Measurements from ENCODE around the gene NAA15. TPM values are rescaled to one million over a fixed set of nuclear protein-coding genes. Genes with fewer than 3 reads are reported as not detected.

Gene NAA15
- total and polyA plus RNA-seq, 2 of the 8 experiments (the other 6 are each of a cell fraction or from before 2014, with no cell fraction given), result 9.7 to 124 TPM

- H3K4me1 ChIP-seq (replicated peaks in 1 of 4; ENCODE audit: control insufficient read depth in 3 of 4, insufficient read depth in 4 of 4, low read length in 3 of 4), result peaks cover 0 to 6% (median 2%) of the 10 kb centered on the region in 4 experiments; a peak in 4 of 7 replicates
- H2BK20ac ChIP-seq (ENCODE audit: low read length), result no peak overlapping the region
- no peak overlapping the region for H2AK5ac ChIP-seq (ENCODE audit: low read depth, low read length)
- WGBS, 2 experiments (ENCODE audit: extremely low coverage in 1 of 2, insufficient coverage in 1 of 2, insufficient read length in 1 of 2, insufficient replicate concordance in 2 of 2, low coverage in 1 of 2, low lambda C conversion rate in 2 of 2, missing lambda C conversion rate in 1 of 2), result 82% methylated on average over 3 of the region's 3 CpGs; no CpG with 5 or more reads in 1 of the 2 experiments
- H4K8ac ChIP-seq (ENCODE audit: extremely low read depth, insufficient read depth, low read length), result no peak overlapping the region
- ChIA-PET POLR2A (ENCODE audit: partially characterized antibody) (interaction anchor here (0.8 to 1.4 kb wide), 4 partner anchors 15 to 248 kb away, joined by 3 to 5 read pairs (median 3); no protein-coding TSS in a partner anchor), CTCF (ENCODE audit: partially characterized antibody) (interaction anchor here (0.7 to 2.7 kb wide), 5 partner anchors 9 to 34 kb away, joined by 3 to 11 read pairs (median 4); no protein-coding TSS in a partner anchor)
- H4K5ac ChIP-seq (ENCODE audit: insufficient read length, low read depth, low read length), result no peak overlapping the region
- H3K23me2 ChIP-seq (ENCODE audit: low read depth, low read length), result no peaks in the 10 kb centered on the region
- H2BK5ac ChIP-seq (ENCODE audit: low read depth, low read length), result no peak overlapping the region
- H3K14ac ChIP-seq (ENCODE audit: insufficient read length), result no peak overlapping the region
- H2AFZ ChIP-seq (ENCODE audit: low read length), result no peak overlapping the region
- H3K4ac ChIP-seq (replicated peaks; ENCODE audit: insufficient read length, low read depth, low read length), result no peak overlapping the region
- H2BK15ac ChIP-seq (ENCODE audit: low read length), result no peak overlapping the region
- no peaks in the 10 kb centered on the region for H3K9me3 ChIP-seq (ENCODE audit: insufficient read depth in 2 of 2, low read depth in 1 of 2, low read length in 1 of 2)
- H3K36me3 ChIP-seq (ENCODE audit: control insufficient read depth in 2 of 4, insufficient read depth in 4 of 4, low read length in 3 of 4), result peaks cover 0 to 9% (median 2%) of the 10 kb centered on the region in 4 experiments; a peak in 2 of 8 replicates
- no peak overlapping the region for H2BK12ac ChIP-seq (ENCODE audit: low read depth, low read length)
- DNase-seq (ENCODE audit: low read depth in 1 of 2, low spot score in 2 of 2) (no peak), FAIRE-seq (no peak)
- H3K18ac ChIP-seq (ENCODE audit: extremely low read depth, low read length), result no peak overlapping the region
- no peak overlapping the region for H4K91ac ChIP-seq (replicated peaks; ENCODE audit: insufficient read length, low read length)
- H3K4me3 ChIP-seq (ENCODE audit: extremely low read depth in 1 of 4, insufficient read depth in 2 of 4, low read depth in 3 of 4, low read length in 4 of 4), result no peak overlapping the region
- TF ChIP-seq POLR2AphosphoS5 (IDR thresholded peaks at IDR 0.05; ENCODE audit: low read depth, low read length), result no peak
- TF ChIP-seq TAF1 (IDR thresholded peaks at IDR 0.05; ENCODE audit: low read depth, low read length), result no peak
- no peak for TF ChIP-seq CHD1 (IDR thresholded peaks at IDR 0.05; ENCODE audit: low read depth, low read length)
- TF ChIP-seq GTF2F1 (IDR thresholded peaks at IDR 0.05; ENCODE audit: borderline replicate concordance, low read depth, low read length), result no peak
- no peak for TF ChIP-seq RAD21 (IDR thresholded peaks at IDR 0.05 in 1 of 2, conservative IDR thresholded peaks at IDR 0.05 in 1 of 2; ENCODE audit: low read depth in 2 of 2, low read length in 2 of 2)
- no peak for TF ChIP-seq EGR1 (IDR thresholded peaks at IDR 0.05; ENCODE audit: borderline replicate concordance, low read depth, low read length)
- no peak for TF ChIP-seq MAX (IDR thresholded peaks at IDR 0.05)
- no peak for TF ChIP-seq MAFK (IDR thresholded peaks at IDR 0.05; ENCODE audit: low read depth, low read length)
- TF ChIP-seq TAF7 (optimal IDR thresholded peaks at IDR 0.05; ENCODE audit: borderline replicate concordance, low read depth, low read length), result no peak
- H2BK120ac ChIP-seq (replicated peaks; ENCODE audit: low read depth, low read length), result no peak overlapping the region
- peaks cover 11 to 13% of the 10 kb centered on the region in 2 experiments for H4K20me1 ChIP-seq (replicated peaks in 1 of 2; ENCODE audit: control insufficient read depth in 1 of 2, insufficient read depth in 2 of 2, low read length in 2 of 2)
- no peak overlapping the region for H3K27ac ChIP-seq (ENCODE audit: low read depth, low read length)
- no peak overlapping the region for H3K23ac ChIP-seq (ENCODE audit: insufficient read length)
- no peak overlapping the region for H3K9ac ChIP-seq (replicated peaks in 1 of 4; ENCODE audit: extremely low read depth in 1 of 4, low read depth in 3 of 4, low read length in 3 of 4)
- H3K79me1 ChIP-seq (ENCODE audit: low read depth, low read length), result no peaks in the 10 kb centered on the region; the same call in 1 of the 2 replicates
- no peaks in the 10 kb centered on the region for H3K27me3 ChIP-seq (replicated peaks in 1 of 4; ENCODE audit: control insufficient read depth in 3 of 4, extremely low read depth in 1 of 4, insufficient read depth in 3 of 4, low read length in 3 of 4)
- no peak overlapping the region for H3K56ac ChIP-seq (replicated peaks; ENCODE audit: insufficient read length, low read depth, low read length)
- H3K79me2 ChIP-seq (ENCODE audit: control insufficient read depth in 1 of 2, insufficient read depth in 2 of 2, low read length in 2 of 2), result peaks cover 9 to 99% of the 10 kb centered on the region in 2 experiments
- H3K4me2 ChIP-seq (ENCODE audit: insufficient read depth in 1 of 2, low read depth in 2 of 2, low read length in 2 of 2), result no peak overlapping the region
Observed at GRCh38 chr4:139330283-139330682, 29.0 kb downstream of the NAA15 start.

Measured in H1 (cell line).